ENCODE results near the gene IYD. TPM values are rescaled to one million over a fixed set of nuclear protein-coding genes. Genes with fewer than 3 reads are reported as not detected.

IYD gene
- total RNA-seq: not detected
- long read RNA-seq: 0 reads

GRCh38 chr6:150368762-150369161 is at the start of gene IYD:
Gene IYD (plus strand): TSS chr6:150369012. CDS start chr6:150369032, 20 bp downstream.
- ATAC-seq: no peak

GRCh38 chr6:150319924-150320323 is 48.9 kb upstream of the IYD start:
- DNase-seq (no peak), ATAC-seq (no peak)
- intact Hi-C loops (cut with micrococcal nuclease): no loop called here

More at GRCh38 chr6:150368762-150369161, at the start of gene IYD:
- DNase-seq: no peak
- intact Hi-C loops (cut with micrococcal nuclease): no loop called here

- DNase-seq (peak; percentile 86), ATAC-seq (peak; percentile 99)
- intact Hi-C loops (cut with micrococcal nuclease): no loop called here
Measured at GRCh38 chr6:150320442-150320841, 48.4 kb upstream of the IYD start.

- intact Hi-C loops (cut with micrococcal nuclease): no loop called here
- DNase-seq: no peak
- ATAC-seq: peak; percentile 8
Measured at GRCh38 chr6:150322466-150322871, 46.3 kb upstream of the IYD start.

GRCh38 chr6:150323205-150323604 is 45.6 kb upstream of the IYD start:
- ATAC-seq: no peak
- DNase-seq: no peak
- intact Hi-C loops (cut with micrococcal nuclease): no loop called here

GRCh38 chr6:150324044-150324443 is 44.8 kb upstream of the IYD start:
- ATAC-seq (no peak), DNase-seq (no peak)
- intact Hi-C loops (cut with micrococcal nuclease): no loop called here

- no peak for DNase-seq
- intact Hi-C loops (cut with micrococcal nuclease): no loop called here
- ATAC-seq: no peak
Measured at GRCh38 chr6:150325066-150325772, 43.6 kb upstream of the IYD start.

GRCh38 chr6:150327117-150327774 is 41.6 kb upstream of the IYD start:
- intact Hi-C loops (cut with micrococcal nuclease): no loop called here
- ATAC-seq: peak; percentile 93
- peak; percentile 56 for DNase-seq

- no peak for ATAC-seq
Measured at GRCh38 chr6:150328744-150329405, 39.9 kb upstream of the IYD start.

GRCh38 chr6:150331344-150331743 is 37.5 kb upstream of the IYD start:
- DNase-seq (no peak), ATAC-seq (no peak)
- intact Hi-C loops (cut with micrococcal nuclease): no loop called here

More at GRCh38 chr6:150328744-150329405, 39.9 kb upstream of the IYD start:
- intact Hi-C loops (cut with micrococcal nuclease): no loop called here
- no peak for DNase-seq

- no peak for ATAC-seq
- intact Hi-C loops (cut with micrococcal nuclease): no loop called here
- no peak for DNase-seq
Measured at GRCh38 chr6:150332939-150333584, 35.8 kb upstream of the IYD start.

- ATAC-seq (no peak), DNase-seq (no peak)
- intact Hi-C loops (cut with micrococcal nuclease): no loop called here
Measured at GRCh38 chr6:150333585-150333941, 35.2 kb upstream of the IYD start.

GRCh38 chr6:150334790-150335783 is 33.7 kb upstream of the IYD start:
- intact Hi-C loops (cut with micrococcal nuclease): loop anchor here (2.0 kb wide), 1 partner anchor 254 kb away; no protein-coding TSS in a partner anchor
- ATAC-seq: no peak
- DNase-seq: no peak

GRCh38 chr6:150336299-150336698 is 32.5 kb upstream of the IYD start:
- intact Hi-C loops (cut with micrococcal nuclease): no loop called here
- DNase-seq (no peak), ATAC-seq (no peak)

- no peak for ATAC-seq
- intact Hi-C loops (cut with micrococcal nuclease): no loop called here
- DNase-seq: no peak
Measured at GRCh38 chr6:150336708-150337107, 32.1 kb upstream of the IYD start.

- ATAC-seq: no peak
- intact Hi-C loops (cut with micrococcal nuclease): no loop called here
Measured at GRCh38 chr6:150342126-150342525, 26.7 kb upstream of the IYD start.

GRCh38 chr6:150343434-150343833 is 25.4 kb upstream of the IYD start:
- intact Hi-C loops (cut with micrococcal nuclease): no loop called here
- DNase-seq: no peak
- no peak for ATAC-seq

More at GRCh38 chr6:150342126-150342525, 26.7 kb upstream of the IYD start:
- DNase-seq: no peak

- no peak for ATAC-seq
- intact Hi-C loops (cut with micrococcal nuclease): no loop called here
- no peak for DNase-seq
Measured at GRCh38 chr6:150345781-150346180, 23.0 kb upstream of the IYD start.

GRCh38 chr6:150346346-150346745 is 22.5 kb upstream of the IYD start:
- intact Hi-C loops (cut with micrococcal nuclease): no loop called here
- ATAC-seq (no peak), DNase-seq (no peak)
